Measurements from ENCODE around the gene COG8. TPM values are rescaled to one million over a fixed set of nuclear protein-coding genes. Genes with fewer than 3 reads are reported as not detected.
"Not testable (repeated sequence)": the region's sequence is repeated elsewhere in the genome, so short reads cannot be mapped to it uniquely, and the experiment has no call there.

COG8 gene
- total RNA-seq, 4 donors from 2014 or later, result 41.2 to 56.5 (median 52.1) TPM

GRCh38 chr16:69365901-69366300, 26.5 kb upstream of the COG8 start:
- Histone ChIP-seq H3K36me3 (peaks cover 0 to 63% of the 10 kb centered on the region in 2 donors), H3K27ac (no peak overlapping the region), H3K4me1 (no peaks in the 10 kb centered on the region), H3K4me3 (no peak overlapping the region), H3K9me3 (no peaks in the 10 kb centered on the region), H3K27me3 (no peaks in the 10 kb centered on the region)
- no peak for TF ChIP-seq POLR2A (IDR thresholded peaks at IDR 0.05)
- TF ChIP-seq, protein P1, sequence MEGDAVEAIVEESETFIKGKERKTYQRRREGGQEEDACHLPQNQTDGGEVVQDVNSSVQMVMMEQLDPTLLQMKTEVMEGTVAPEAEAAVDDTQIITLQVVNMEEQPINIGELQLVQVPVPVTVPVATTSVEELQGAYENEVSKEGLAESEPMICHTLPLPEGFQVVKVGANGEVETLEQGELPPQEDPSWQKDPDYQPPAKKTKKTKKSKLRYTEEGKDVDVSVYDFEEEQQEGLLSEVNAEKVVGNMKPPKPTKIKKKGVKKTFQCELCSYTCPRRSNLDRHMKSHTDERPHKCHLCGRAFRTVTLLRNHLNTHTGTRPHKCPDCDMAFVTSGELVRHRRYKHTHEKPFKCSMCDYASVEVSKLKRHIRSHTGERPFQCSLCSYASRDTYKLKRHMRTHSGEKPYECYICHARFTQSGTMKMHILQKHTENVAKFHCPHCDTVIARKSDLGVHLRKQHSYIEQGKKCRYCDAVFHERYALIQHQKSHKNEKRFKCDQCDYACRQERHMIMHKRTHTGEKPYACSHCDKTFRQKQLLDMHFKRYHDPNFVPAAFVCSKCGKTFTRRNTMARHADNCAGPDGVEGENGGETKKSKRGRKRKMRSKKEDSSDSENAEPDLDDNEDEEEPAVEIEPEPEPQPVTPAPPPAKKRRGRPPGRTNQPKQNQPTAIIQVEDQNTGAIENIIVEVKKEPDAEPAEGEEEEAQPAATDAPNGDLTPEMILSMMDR (IDR thresholded peaks at IDR 0.05 in 4 of 5, conservative IDR thresholded peaks at IDR 0.05 in 1 of 5), result no peak
- DNase-seq (no peak), ATAC-seq (no peak)
- intact Hi-C loops (cut with DNase I; ENCODE audit: low total_unique reads), result no loop called here
- in situ Hi-C loops (cut with MboI; ENCODE audit: low sequenced_read_pairs in 4 of 4), result no loop called here

GRCh38 chr16:69364088-69364487, 24.7 kb upstream of the COG8 start:
- Histone ChIP-seq H3K27me3 (no peaks in the 10 kb centered on the region), H3K36me3 (peaks cover 0 to 52% of the 10 kb centered on the region in 2 donors), H3K27ac (no peak overlapping the region), H3K4me1 (no peaks in the 10 kb centered on the region), H3K9me3 (no peaks in the 10 kb centered on the region), H3K4me3 (no peak overlapping the region)
- intact Hi-C loops (cut with DNase I; ENCODE audit: low total_unique reads), result no loop called here
- in situ Hi-C loops (cut with MboI; ENCODE audit: low sequenced_read_pairs in 4 of 4), result no loop called here
- no peak for TF ChIP-seq POLR2A (IDR thresholded peaks at IDR 0.05)
- TF ChIP-seq, protein P1 (IDR thresholded peaks at IDR 0.05 in 4 of 5, conservative IDR thresholded peaks at IDR 0.05 in 1 of 5), result no peak
- ATAC-seq, result no peak
- DNase-seq, result no peak

DNA sequence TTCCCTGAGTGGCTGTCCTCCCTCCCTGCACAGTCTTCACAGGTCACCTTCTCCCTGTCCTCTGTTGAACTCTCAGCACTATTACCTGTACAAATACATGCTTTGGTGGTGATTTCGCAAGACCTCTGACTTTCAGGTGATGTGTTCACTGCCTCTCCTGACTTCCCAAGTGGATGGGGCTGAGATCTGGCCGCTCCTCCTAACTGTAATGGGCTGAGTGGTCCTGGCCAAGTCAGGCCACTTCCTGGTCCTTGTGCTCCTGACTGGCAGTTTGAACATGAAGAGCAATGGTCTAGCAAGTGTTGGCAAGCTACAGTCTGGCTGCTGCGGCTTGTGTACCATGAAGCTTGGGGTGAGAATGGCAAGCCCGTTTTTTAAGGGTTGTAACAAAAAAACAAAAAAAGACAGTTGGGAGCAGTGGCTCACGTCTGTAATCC, 23.9 kb upstream of the COG8 start:
- Histone ChIP-seq H3K4me1 (no peaks in the 10 kb centered on the region), H3K9me3 (no peaks in the 10 kb centered on the region), H3K4me3 (no peak overlapping the region), H3K27ac (no peak overlapping the region), H3K27me3 (no peaks in the 10 kb centered on the region), H3K36me3 (peaks cover 0 to 44% of the 10 kb centered on the region in 2 donors)
- TF ChIP-seq POLR2A (IDR thresholded peaks at IDR 0.05), result no peak
- TF ChIP-seq, protein P1 (IDR thresholded peaks at IDR 0.05 in 4 of 5, conservative IDR thresholded peaks at IDR 0.05 in 1 of 5), result no peak
- ATAC-seq, result no peak
- in situ Hi-C loops (cut with MboI; ENCODE audit: low sequenced_read_pairs in 4 of 4), result no loop called here
- intact Hi-C loops (cut with DNase I; ENCODE audit: low total_unique reads), result no loop called here
- DNase-seq, result no peak

- H3K27me3 ChIP-seq; ATAC-seq; in situ Hi-C loops (cut with MboI; ENCODE audit: low sequenced_read_pairs in 4 of 4); H3K4me3 ChIP-seq; H3K9me3 ChIP-seq; H3K27ac ChIP-seq; DNase-seq; intact Hi-C loops (cut with DNase I; ENCODE audit: low total_unique reads): not testable (repeated sequence)
- Histone ChIP-seq H3K4me1 (peaks cover 9 to 11% of the 10 kb centered on the region in 2 donors), H3K36me3 (peaks cover 0 to 12% of the 10 kb centered on the region in 2 donors)
Measured at GRCh38 chr16:69360070-69360469, 20.7 kb upstream of the COG8 start.

DNA sequence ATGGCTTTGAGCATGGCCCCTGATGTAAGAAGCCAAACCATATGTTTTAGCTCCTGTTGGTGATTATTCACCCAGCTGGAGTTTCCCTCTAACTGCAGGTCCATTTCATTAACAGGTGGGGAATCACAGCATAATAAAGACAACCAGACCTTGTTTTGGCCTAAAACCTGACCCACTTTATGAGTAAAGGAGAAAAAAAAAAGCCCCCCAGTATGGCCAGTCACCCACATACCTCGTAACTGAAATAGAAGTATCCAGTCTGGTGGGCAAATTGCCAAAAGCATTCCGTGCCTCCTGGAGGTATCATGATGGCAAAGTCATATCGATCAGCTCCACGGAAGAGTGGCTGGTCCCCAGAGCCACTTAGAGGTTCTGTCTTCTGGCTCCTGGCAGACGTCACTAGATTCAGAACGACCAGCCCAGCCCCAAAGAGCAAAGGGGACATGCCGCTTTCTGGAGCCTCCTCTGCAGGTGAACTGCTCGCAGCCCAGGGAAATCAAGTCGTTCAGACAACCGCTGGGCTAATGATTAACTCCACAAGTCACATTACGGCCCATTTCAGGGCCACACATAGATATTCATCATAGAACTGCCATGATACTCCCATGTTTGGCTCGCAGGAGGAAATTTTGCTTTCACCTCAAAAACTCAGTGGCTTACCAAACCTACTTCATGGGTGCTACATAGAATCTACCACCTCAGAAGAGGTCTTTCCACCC, 12.1 kb upstream of the COG8 start, which contains the start of gene TMED6:
TMED6 (minus strand) TSS at position 478 of the 719 bp plus-strand sequence; CDS start at position 445, 33 bp downstream.
- Histone ChIP-seq H3K36me3 (no peaks in the 10 kb centered on the region), H3K9me3 (no peaks in the 10 kb centered on the region), H3K27me3 (no peaks in the 10 kb centered on the region), H3K4me3 (no peak within 1 kb of the TSS), H3K4me1 (peaks cover 3 to 4% of the 10 kb centered on the region in 2 donors), H3K27ac (no peak within 1 kb of the TSS)
- intact Hi-C loops (cut with DNase I; ENCODE audit: low total_unique reads) (no loop called here), in situ Hi-C loops (cut with MboI; ENCODE audit: low sequenced_read_pairs in 4 of 4) (no loop called here)
- DNase-seq (no peak), ATAC-seq (no peak)
- TF ChIP-seq, protein P1 (IDR thresholded peaks at IDR 0.05 in 4 of 5, conservative IDR thresholded peaks at IDR 0.05 in 1 of 5), result no peak
- TF ChIP-seq POLR2A (IDR thresholded peaks at IDR 0.05), result no peak

Measured in gastrocnemius medialis (tissue), 4 donors.